NCI-H345 treated with DMSO at 0.1 percent for 48 hours (cell line): Measurements from ENCODE around the gene OLFML2A.

ENCODE experiments used
- DNase-seq: peaks from one replicate; lab custom pipeline; 2025; ENCODE audit not compliant: unreplicated experiment; lab: John Stamatoyannopoulos, UW

Gene OLFML2A

DNA sequence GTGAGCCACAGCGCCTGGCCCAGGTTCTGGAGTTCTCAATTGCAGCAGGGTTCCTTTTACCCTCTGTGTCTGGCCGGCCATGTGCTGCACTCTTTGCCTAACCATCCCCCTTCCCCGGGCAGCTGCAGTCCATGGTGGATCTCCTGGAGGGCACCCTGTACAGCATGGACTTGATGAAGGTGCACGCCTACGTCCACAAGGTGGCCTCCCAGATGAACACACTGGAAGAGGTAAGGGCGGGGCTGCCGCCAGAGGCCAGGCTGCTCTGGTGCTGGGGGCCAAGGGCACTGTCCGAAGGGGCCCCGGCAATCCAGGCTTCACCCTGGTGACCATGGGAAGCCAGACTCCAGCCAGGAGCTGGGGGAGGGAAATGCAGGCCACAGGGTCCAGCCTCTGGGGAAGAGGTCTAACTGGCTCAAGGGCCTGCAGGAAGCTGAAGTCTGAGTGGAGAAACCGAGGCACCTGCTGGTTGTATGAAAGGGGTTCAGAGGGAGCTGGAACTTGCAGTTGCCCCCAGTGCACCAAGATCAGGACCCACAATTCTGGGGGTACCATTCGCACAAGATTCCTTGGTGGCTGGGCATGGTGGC, 18.1 kb downstream of the OLFML2A start:
- no peak for DNase-seq

- DNase-seq, result no peak
Observed at GRCh38 chr9:124795881-124796431, 19.0 kb downstream of the OLFML2A start.

GRCh38 chr9:124797343-124798103, 20.6 kb downstream of the OLFML2A start:
- no peak for DNase-seq

GRCh38 chr9:124799274-124800006, 22.5 kb downstream of the OLFML2A start:
- peak; percentile 51 for DNase-seq

- no peak for DNase-seq
Observed at GRCh38 chr9:124800306-124801259, 23.6 kb downstream of the OLFML2A start.

- DNase-seq, result no peak
Observed at GRCh38 chr9:124801356-124801755, 24.4 kb downstream of the OLFML2A start.

GRCh38 chr9:124802426-124802825, 25.5 kb downstream of the OLFML2A start:
- DNase-seq, result no peak

- DNase-seq, result no peak
Observed at GRCh38 chr9:124803911-124804310, 27.0 kb downstream of the OLFML2A start.

GRCh38 chr9:124805186-124805585, 28.3 kb downstream of the OLFML2A start:
- no peak for DNase-seq

- DNase-seq, result no peak
Observed at GRCh38 chr9:124808246-124808956, 31.5 kb downstream of the OLFML2A start.

DNA sequence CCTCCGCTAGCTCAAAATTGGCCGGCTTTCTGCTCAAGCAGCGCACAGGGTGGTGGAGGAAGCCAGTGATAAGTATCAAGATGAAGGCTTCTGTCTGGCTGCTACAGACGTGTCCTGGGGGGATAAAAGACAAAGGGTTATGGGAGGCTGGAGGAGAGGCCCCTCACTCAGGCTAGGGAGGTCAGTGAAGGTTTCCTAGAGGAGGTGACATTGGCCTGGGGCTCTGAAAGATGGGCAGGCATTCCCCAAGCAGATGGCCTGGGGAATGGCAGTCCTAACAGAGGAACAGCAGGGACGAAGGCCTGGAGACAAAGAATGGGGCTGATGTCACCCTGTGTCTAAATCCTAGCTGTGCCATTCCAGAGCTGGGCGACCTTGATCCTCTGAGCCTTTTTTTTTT, 32.3 kb downstream of the OLFML2A start:
- no peak for DNase-seq

DNA sequence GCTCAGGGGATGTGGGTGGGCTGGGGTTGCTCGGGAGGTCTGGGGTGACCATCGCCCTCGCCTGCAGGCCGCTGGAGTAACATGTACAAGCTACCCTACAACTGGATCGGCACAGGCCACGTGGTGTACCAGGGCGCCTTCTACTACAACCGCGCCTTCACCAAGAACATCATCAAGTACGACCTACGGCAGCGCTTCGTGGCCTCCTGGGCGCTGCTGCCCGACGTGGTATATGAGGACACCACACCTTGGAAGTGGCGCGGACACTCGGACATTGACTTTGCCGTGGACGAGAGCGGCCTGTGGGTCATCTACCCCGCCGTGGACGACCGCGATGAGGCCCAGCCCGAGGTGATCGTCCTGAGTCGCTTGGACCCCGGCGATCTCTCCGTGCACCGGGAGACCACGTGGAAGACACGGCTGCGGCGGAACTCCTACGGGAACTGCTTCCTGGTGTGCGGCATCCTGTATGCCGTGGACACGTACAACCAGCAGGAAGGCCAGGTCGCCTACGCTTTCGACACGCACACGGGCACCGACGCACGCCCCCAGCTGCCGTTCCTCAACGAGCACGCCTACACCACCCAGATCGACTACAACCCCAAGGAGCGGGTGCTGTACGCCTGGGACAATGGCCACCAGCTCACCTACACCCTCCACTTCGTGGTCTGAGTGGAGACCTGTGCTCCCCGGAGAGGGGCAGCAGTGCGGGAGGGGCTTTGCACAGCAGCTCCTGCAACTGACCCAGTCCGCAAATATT, 33.0 kb downstream of the OLFML2A start:
- DNase-seq, result no peak

GRCh38 chr9:124810663-124811355, 33.9 kb downstream of the OLFML2A start:
- no peak for DNase-seq

DNA sequence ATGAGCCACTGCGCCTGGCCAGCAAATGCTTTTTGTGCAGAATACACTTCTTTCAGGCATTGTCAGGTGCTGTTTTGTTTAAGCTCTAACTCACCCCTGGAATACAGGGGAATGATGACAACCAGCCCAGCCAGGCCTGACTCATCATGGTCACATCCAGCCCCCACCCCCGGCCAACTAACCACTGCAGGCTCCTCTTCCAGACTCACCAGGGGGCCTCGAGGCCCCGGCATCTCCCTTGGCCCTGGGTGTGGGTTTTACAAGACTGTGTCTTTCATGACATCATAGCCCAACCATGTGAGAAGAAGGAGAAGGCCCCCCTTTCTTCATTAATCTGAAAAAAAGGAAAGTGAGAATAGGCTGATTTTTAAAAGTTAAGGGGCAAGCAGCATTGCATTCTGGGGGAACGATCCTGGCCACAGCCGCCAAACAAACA, 35.5 kb downstream of the OLFML2A start:
- DNase-seq, result no peak

DNA sequence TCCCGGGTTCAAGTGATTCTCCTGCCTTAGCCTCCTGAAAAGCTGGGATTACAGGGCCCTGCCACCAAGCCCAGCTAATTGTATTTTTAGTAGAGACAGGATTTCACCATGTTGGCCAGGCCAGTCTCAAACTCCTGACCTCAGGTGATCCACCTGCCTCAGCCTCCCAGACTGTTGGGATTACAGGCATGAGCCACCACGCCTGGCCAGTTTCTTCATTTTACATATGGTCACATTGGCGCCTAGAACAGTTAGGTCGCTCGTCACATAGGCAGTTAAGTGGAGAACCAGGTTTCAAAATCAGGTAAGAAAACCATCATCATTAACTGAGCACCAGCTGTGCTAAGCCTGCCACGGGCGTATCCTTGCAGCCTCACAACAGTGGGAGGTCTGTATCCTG, 36.1 kb downstream of the OLFML2A start:
- DNase-seq, result no peak

- no peak for DNase-seq
Observed at GRCh38 chr9:124813501-124814163, 36.7 kb downstream of the OLFML2A start.

DNA sequence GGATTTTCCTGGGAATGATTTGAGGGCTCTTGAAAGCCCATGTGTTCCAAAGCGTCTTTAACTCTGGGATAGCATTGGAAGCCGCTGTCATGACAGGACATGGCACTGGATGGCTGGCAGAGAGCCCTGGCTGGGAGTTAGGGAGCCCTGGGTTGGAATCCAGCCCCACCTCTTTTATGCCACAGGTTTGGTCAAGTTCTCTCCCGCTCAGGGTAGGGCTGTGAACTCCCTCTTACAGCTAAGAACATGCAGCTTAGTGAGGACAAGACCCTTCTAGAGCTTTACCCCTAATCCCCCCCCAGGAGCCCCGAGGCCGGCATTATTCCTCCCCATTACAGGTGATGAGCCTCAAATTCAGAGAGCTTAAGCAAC, 37.2 kb downstream of the OLFML2A start:
- no peak for DNase-seq

GRCh38 chr9:124815601-124816000, 38.7 kb downstream of the OLFML2A start:
- no peak for DNase-seq
